C4-2B (cell line): ENCODE data around the gene SARNP.

Experiments
- CTCF ChIP-seq: fragments of 450-650 bp; conservative IDR thresholded peaks from 2 replicates; pipeline ENCODE4 v1.5.1; 2017; ENCODE audit warnings: mild to moderate bottlenecking
- ZFX ChIP-seq: fragments of 450-650 bp; IDR thresholded peaks from 2 replicates; pipeline ENCODE4 v1.6.1; 2017

GRCh38 chr12:55797550-55797949 is 20.0 kb downstream of the SARNP start:
- TF ChIP-seq CTCF (no peak), ZFX (no peak)
